Measurements from ENCODE around the gene EIF1. TPM values are rescaled to one million over a fixed set of nuclear protein-coding genes. Genes with fewer than 3 reads are reported as not detected.

The EIF1 gene
- total RNA-seq, 2 experiments from 2014 or later: 145 to 659 TPM

DNA sequence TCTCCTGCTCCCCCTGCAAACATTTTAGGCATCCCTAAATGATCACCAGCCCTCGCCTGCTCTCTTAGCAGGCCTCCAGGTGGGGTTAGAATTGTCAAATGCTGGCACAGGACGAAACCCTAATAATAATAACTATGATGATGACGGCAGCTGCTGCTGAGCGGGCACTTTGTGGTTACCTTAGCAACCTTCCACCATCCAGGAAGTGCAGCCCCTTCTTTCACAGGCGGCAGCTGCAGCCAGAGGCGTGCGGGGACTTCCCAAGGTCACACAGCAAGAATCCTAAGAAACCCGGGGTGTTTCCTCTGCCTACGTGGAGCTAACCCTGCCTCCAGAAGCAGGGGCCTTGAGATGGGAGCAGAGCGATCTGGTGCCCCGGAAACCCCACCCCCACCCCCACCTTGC lies 22.4 kb upstream of the EIF1 start:
- H3K9me2 ChIP-seq (ENCODE audit: insufficient read depth, low read length): no peaks in the 10 kb centered on the region
- H2AFZ ChIP-seq (ENCODE audit: low read length): peak overlapping the region; percentile 96
- intact Hi-C loops (cut with micrococcal nuclease; ENCODE audit: unreplicated experiment): loop anchor here (1.0 to 10.0 kb wide), 2 partner anchors 18 to 341 kb away; no protein-coding TSS in a partner anchor
- H3K36me3 ChIP-seq (ENCODE audit: insufficient read depth, low read length): no peaks in the 10 kb centered on the region
- TF ChIP-seq EZH2phosphoT487 (IDR thresholded peaks at IDR 0.05; ENCODE audit: borderline replicate concordance, low read depth, low read length): no peak
- TF ChIP-seq, protein P1, sequence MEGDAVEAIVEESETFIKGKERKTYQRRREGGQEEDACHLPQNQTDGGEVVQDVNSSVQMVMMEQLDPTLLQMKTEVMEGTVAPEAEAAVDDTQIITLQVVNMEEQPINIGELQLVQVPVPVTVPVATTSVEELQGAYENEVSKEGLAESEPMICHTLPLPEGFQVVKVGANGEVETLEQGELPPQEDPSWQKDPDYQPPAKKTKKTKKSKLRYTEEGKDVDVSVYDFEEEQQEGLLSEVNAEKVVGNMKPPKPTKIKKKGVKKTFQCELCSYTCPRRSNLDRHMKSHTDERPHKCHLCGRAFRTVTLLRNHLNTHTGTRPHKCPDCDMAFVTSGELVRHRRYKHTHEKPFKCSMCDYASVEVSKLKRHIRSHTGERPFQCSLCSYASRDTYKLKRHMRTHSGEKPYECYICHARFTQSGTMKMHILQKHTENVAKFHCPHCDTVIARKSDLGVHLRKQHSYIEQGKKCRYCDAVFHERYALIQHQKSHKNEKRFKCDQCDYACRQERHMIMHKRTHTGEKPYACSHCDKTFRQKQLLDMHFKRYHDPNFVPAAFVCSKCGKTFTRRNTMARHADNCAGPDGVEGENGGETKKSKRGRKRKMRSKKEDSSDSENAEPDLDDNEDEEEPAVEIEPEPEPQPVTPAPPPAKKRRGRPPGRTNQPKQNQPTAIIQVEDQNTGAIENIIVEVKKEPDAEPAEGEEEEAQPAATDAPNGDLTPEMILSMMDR (conservative IDR thresholded peaks at IDR 0.05; ENCODE audit: low read length): peak; percentile 59; the same call in 1 of the 2 replicates
- H4K20me1 ChIP-seq (ENCODE audit: insufficient read depth, low read length): no peaks in the 10 kb centered on the region
- H3K4me2 ChIP-seq (ENCODE audit: low read length): peak overlapping the region; percentile 82
- H3K79me2 ChIP-seq (ENCODE audit: insufficient read depth, low read depth, low read length): no peaks in the 10 kb centered on the region
- no peaks in the 10 kb centered on the region for H3K9me3 ChIP-seq (ENCODE audit: low read length)
- ChIA-PET POLR2A (interaction anchor here (1.1 to 2.8 kb wide), 4 partner anchors 12 to 30 kb away, joined by 4 to 13 read pairs (median 8); partner anchors contain the start of gene EIF1), CTCF (ENCODE audit: unreplicated experiment) (interaction anchor here (1.0 to 2.3 kb wide), 2 partner anchors 18 to 23 kb away, joined by 3 to 20 read pairs; partner anchors contain the start of gene EIF1)
- peaks cover 31% of the 10 kb centered on the region for H3K4me1 ChIP-seq (ENCODE audit: insufficient read depth, low read length, poor library complexity, severe bottlenecking)
- TSS peak; percentile 87 for BruUV-seq (replicated peaks)
- H3K4me3 ChIP-seq (ENCODE audit: low read depth, low read length, poor library complexity, severe bottlenecking): peak overlapping the region; percentile 62
- peak overlapping the region; percentile 84 for H3K27ac ChIP-seq (ENCODE audit: low read depth, low read length, poor library complexity, severe bottlenecking)
- DNase-seq (ENCODE audit: low spot score): peak; percentile 77

DNA sequence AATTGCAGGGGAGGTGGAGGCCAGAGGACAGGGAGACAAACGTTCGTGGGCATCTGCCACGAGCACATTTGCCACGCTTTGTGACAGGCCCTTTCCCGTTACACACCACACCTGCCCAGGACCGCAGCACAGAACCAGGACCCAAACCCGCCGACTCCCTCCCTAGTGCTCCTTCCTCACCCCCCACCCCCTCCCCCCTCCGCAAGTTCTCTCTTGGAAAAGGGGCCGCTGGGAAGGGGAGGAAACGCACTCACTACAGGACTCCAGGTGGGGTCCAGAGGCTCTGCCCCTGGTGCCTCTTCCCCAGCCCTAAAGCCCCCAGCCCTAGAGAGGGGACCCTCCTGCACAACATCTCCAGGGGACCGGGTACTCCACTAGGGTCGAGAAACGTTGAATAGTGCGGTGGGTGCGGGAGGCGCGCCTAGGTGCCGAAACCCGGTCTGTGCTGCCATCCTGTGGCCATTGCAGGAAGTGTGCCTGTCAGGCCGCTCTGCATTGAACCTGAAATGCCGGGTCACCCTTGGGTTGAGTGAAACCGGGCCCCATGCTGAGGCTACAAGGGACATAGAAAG lies 21.9 kb upstream of the EIF1 start:
- CTCF ChIA-PET (ENCODE audit: unreplicated experiment): interaction anchor here (0.9 to 2.3 kb wide), 3 partner anchors 11 to 22 kb away, joined by 3 to 20 read pairs (median 4); partner anchors contain the start of gene EIF1
- Histone ChIP-seq H2AFZ (ENCODE audit: low read length) (peak overlapping the region; percentile 96), H3K36me3 (ENCODE audit: insufficient read depth, low read length) (no peaks in the 10 kb centered on the region), H3K9me2 (ENCODE audit: insufficient read depth, low read length) (no peaks in the 10 kb centered on the region), H4K20me1 (ENCODE audit: insufficient read depth, low read length) (no peaks in the 10 kb centered on the region), H3K9me3 (ENCODE audit: low read length) (no peaks in the 10 kb centered on the region), H3K79me2 (ENCODE audit: insufficient read depth, low read depth, low read length) (no peaks in the 10 kb centered on the region), H3K4me2 (ENCODE audit: low read length) (peak overlapping the region; percentile 82), H3K4me1 (ENCODE audit: insufficient read depth, low read length, poor library complexity, severe bottlenecking) (peaks cover 31% of the 10 kb centered on the region), H3K4me3 (ENCODE audit: low read depth, low read length, poor library complexity, severe bottlenecking) (peak overlapping the region; percentile 62), H3K27ac (ENCODE audit: low read depth, low read length, poor library complexity, severe bottlenecking) (peak overlapping the region; percentile 84)
- DNase-seq (ENCODE audit: low spot score): peak; percentile 87
- no TSS peak for BruUV-seq (replicated peaks)
- intact Hi-C loops (cut with micrococcal nuclease; ENCODE audit: unreplicated experiment): loop anchor here (1.0 to 10.0 kb wide), 3 partner anchors 18 to 342 kb away; partner anchors contain the start of gene EIF1
- POLR2A ChIA-PET: interaction anchor here (0.6 to 2.8 kb wide), 4 partner anchors 12 to 27 kb away, joined by 3 to 13 read pairs (median 6); partner anchors contain the start of gene EIF1
- TF ChIP-seq, protein P1 (conservative IDR thresholded peaks at IDR 0.05; ENCODE audit: low read length): peak; percentile 94
- TF ChIP-seq EZH2phosphoT487 (IDR thresholded peaks at IDR 0.05; ENCODE audit: borderline replicate concordance, low read depth, low read length): no peak

Measured in OCI-LY7 (cell line).